SK-N-DZ (cell line): ENCODE data around the gene COL12A1.

Experiments
- DNase-seq: peaks from one replicate; pipeline ENCODE4 v3.0.0-alpha.2; 2015; ENCODE audit warnings: low spot score

The COL12A1 gene

DNA sequence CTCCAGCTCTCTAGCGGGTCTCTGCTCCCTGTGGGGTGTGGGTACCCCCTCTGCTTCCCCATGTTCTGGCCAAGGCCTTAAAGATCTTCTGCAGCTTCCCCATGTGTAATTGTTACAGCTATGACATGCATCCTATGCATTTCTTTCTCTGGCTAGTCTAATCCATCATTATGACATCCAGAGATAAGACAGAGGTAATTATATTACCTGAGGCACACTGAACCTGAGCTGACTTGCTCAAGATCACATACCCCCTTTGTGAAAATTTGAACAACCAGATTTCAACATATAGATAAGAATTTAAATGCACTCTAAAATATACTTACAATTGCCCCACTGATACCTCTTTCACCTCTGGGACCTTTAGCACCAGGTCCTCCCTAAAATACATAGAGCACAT is 102.4 kb downstream of the COL12A1 start:
- peak; percentile 95 for DNase-seq

DNA sequence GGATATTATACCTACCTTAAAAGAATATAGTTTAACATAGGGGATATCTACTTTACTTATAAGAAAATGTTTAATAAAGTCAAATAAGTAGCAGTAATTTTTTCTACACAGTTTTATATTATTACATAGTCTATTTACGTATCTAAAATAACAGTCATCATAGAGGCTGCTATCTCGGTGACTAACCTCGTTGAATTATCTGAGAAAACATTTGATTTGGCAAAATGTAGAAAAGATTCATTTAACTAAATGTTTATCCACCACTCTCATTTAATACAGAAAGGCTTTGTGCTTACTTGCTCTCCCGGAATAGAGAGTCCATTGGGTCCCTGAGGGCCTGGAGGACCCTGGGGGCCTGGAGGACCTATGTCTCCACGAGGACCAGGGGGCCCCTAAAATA is 103.6 kb downstream of the COL12A1 start:
- no peak for DNase-seq

DNA sequence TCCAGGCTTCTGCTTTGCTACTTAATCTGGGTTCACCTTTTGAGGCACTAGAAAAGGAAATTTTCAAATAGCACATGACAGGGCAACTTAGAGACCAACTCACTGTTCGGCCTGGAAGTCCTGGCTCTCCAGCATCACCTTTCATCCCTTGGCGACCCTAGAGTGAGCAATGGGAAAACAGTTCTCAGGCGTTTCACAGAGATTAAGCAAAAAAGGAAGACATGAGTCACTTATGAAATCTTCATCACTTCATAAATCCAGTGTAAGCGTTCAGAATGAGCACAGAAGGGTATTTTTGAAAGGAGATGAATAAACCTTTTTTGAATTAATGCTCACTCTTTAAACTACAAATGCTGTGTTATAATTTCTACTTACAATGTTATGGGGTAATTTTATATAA is 104.0 kb downstream of the COL12A1 start:
- DNase-seq, result no peak

DNA sequence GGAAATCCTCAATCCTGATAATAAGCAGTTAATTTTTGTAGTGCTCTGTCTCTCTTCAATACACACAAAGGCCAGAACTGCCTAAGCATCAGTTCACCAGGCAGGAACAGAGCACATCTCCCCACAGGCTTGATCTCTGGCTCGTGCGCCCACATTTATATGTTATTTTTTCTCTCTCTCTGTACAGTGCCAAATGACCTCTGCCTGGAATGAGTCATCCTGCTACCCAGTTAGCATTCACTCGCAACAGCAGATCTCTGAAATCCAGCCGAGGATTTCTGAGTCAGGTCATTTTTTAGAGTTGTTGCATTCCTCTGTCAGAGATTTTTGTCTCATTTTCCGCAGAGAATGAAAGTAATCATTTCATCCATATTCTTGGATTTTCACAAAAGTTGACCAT is 107.1 kb downstream of the COL12A1 start:
- DNase-seq, result no peak

DNA sequence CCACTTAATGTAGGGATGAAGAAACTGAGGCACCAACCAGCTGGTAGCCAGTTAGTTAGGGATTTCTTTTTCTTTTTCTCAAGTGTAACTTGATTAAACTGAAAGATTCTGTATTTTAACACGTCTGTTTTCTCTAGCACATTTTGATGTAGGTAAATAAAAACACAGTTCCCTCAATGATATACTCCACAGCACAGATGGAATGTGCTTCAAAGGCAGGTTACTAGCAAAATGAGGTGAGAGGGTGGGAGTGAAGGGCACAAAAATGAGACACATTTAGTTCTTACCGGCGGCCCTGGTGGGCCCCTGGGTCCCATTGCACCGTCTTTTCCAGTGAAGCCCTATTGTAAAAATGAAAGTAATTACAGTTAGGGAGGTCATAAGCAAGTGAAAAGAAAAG is 108.9 kb downstream of the COL12A1 start:
- DNase-seq, result no peak

DNA sequence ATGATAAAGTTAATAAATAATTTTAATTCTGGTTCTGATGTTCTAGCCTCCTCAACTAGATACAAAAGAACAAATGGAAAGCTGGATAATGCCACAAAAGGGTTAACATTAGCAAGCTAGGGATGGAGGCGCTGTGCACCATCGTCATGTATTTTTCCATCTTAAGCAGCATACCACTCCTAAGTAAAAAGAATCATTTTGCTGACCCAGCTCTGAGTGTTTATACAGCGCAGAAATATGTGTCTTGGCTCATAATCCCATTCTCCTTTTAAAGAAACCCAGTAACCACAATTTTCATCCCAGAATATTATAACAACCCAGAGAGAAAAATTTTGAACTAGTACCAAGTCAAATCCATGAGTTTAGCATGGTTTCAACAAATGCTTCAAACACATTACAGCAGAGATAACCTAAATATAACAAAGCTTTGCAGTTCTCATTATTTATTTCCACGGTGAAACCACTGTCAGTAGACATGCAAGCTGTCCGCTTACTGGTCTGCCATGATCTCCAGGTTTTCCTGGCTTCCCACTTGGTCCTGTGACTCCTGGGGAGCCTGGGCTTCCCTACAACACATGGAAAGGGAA is 111.1 kb downstream of the COL12A1 start:
- no peak for DNase-seq

DNA sequence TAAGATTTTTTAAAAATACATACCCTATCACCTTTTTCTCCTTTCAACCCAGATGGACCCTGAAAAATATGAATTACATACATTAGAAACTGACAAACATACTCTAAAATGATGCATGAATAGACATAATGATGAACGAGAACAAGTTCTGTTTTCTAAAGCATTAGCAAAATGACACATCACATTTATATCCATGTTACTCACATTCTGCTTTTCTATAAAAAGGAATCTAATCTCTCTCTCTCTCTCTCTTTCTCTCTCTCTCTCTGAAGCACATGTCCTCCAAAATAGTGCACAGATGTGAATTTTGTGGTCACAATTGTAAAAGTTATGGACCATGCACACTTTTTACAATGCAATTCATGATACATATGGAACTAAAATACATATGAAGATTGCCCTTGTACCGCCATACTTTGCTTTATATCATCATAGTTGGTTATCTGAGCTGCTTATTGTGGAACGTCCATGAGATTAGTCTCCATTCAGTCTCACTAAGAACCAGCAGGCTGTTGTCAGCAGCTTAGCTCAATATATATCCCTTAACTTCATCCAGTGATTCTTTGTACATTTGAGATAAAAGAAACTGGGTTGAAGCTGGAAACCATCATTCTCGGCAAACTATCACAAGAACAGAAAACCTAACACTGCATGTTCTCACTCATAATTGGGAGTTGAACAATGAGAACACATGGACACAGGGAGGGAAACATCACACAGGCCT is 114.2 kb downstream of the COL12A1 start:
- no peak for DNase-seq

DNA sequence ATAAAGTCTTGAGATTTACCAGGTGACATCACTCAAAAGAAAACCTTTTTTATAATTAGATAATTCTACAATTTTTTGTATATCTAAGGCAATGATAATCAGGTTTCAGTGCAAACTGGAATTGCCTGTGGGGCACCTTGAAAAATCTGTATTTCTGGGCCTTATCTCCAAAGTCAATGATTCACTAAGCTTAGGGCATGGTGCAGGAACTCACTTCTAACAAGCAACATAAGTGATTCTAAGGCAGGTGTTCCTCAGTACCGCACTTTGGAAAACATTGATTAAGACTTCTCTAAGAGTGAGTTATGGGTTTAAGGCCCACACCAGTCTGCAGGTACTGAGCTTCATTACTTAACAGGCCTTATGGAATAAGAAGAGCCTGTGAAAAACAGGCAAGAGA is 115.3 kb downstream of the COL12A1 start:
- no peak for DNase-seq

DNA sequence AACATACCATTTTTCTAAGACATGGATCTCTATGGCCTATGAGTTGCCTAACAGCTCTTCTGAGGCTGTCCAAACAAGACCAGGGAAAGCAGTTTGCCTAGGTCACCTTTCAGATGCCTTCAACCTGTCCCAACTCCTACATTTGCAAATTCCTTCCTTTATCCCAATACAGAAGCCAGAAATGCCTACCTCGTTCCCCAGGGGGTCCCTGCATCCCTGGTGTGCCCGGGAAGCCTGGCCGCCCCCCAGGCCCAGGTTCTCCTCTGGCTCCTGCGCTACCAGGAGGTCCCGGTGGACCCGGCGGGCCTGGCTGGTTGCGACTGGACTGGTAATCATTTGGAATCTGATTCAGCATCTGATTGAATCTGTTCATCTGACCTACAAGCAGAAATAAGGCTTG is 115.9 kb downstream of the COL12A1 start:
- DNase-seq, result no peak

DNA sequence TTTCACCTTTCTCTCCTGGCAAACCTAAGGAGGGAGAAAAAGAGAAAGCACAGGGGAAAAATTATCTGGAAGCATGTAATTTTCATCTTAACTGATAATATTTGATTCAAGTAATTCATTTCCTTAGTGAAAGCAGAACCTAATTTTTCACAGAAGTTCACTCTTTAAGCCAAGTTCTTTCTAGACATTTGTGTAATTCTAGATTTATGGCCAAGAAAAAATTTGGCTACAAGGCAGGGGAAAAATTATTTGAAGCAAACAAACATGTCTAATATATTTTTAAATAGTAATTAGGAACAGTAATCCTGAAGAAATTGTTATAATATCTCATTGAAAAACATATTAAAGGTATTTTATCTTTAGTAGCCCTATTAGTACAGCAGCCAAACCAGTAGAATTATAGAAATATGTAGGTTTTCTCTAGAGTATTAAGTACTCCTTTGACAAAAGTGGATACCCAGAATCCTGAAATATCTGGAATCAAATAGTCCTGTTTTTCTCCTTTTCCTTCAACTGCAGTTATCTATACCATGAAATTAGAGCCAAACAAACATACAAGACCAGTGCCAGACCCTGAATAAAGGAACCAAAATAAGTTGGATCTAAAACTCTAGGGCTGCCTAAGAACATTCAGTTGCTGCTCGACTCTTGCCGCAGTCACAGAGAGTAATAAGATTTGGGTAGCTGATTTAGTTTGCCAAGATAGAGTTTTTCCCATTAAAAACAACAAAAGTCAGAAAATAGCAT is 116.5 kb downstream of the COL12A1 start:
- DNase-seq, result no peak

DNA sequence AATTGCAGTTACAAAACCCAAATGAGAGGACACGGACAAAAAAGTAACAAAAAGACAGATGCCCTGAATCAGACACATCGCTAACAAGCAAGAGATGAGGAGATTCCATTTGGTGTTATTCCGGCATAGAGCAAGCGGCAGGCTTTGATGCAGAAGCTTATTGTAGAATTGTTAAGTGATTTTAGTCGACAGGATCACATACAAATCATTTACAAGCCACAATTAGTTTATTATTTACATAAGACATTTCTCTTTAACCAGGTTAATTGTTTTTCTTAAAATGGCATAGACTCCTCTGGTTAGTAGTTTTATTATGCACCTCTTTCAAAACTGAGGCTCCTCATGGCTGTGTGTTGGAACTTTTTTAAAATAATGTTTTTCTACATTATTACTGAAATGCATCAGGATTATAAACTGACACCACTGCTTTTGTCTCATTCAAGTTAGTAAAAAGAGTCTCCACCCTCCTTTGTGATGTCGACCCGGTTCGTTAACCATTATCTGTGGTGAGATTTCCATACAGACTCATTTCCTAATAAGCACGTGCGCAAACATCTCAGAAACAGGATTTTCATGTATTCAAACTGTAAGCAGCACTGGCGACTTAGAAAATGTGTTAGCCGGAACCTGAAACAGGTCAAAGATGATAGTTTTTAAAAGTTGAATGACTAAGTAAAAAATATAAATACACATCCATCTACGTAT is 119.8 kb downstream of the COL12A1 start:
- DNase-seq, result no peak

DNA sequence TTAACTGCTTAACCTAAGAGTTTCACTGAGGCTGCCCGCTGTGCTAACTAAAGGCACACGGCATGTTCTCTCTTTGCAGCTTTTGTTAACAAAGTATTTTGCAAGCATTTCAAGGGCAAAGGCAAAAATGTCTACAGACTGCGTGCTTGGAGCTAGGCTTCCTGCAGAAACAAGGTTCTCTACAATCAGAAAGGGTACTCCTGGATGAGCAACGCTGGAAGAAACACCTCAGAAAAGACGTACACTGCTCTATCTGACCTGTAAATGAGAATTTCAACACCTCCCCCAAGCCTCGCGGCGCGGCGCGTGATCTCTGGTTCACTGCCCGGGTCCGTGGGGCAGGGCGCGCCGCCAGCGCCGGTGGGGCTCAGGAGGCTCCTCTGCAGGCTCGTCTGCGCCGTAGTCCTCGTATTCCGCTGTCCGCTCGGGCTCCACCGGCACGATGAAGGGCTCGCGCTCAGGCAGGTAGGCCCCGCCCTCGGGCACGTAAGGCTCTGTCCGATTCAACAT is 120.9 kb downstream of the COL12A1 start:
- no peak for DNase-seq

DNA sequence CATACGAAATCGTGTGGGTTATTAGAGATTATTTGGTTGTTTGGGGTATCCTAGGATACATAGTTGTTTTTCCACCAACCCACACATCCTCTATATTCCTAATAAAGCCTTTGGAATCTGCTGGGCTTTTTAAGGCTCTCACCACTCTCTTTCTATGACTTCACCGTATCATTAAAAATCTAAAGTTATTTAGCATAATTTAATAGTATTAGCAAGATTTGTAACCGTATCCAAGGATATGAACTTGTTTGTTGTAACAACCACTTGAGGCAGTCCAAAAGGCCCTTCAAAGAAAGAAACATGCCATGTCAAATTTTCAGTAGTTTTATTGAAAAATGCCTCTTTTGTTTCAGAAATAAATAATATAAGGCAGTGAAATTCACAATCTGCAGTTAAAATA is 121.8 kb downstream of the COL12A1 start:
- no peak for DNase-seq

DNA sequence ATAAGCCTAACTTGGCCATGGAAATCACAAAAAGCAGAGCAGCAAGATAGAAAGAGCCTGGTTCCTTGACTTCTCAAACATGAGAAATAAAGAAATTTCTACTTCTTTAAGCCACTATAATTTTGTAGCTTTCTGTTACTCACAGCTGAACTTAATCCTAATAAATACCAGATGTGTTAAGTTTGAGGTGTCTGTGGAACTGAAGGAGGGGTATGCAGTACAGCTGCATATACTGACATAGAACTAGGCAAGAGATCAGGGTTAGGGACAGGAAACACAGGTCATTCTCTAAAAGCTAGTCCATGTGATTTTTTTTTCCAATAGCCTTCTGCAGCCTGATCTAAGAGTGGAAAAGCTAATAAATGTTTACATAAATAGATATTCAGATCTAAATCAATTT is 123.9 kb downstream of the COL12A1 start:
- no peak for DNase-seq

DNA sequence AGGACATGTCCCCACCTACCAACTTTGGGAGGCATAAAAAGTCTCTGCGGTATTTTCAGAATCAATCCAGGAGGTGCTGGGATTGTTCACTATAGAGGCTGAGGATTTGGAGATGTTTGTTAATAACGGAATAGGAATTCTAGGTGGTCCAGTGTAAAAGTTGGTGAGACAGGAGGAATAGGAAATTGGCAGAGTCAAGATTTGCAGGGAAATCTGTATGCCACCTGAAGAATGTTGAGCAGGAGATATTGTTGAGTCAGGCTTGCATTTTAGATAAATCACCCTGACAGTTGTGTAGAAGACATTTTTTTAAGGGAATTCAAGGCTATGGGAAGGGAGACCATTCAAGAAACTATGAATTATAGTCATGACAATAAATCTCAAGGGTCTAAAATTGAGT is 124.8 kb downstream of the COL12A1 start:
- DNase-seq, result no peak

DNA sequence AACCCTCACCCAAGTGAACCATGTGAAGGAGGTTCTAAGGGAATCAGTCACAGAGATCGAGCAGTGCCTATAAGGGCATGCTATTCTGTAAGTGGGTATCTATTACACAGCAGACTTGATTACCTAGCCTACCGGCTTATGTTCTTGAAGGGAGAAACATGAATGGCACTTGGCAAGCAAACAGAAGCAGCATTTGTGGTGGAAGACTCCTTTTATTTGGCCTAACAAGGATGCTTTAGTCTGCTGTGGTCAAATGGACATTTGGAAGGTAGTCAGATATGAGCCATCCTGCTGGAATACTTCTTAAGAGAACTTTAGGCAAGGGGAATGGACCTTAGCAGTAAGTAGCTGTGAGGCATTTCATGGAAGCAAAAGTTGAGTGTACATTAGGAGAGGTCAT is 126.3 kb downstream of the COL12A1 start:
- no peak for DNase-seq

DNA sequence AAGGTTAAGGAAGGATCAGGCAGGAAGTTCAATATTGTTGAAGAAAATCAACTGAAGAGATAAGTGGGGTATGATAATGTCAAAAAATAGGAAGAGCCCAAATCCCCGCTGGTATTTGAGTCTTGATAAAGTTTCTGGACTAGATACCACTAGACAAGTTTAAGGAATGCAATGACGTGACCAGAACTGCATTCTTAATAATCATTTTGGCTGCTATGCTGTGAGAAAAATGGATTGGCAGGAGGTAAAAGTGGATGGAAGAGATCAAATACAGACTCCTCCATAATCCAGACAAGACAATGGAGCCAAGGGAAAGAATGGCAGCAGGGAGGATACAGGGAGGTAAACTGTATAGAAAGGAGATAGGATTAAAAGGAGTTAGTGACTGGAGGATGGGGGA is 128.2 kb downstream of the COL12A1 start:
- no peak for DNase-seq

DNA sequence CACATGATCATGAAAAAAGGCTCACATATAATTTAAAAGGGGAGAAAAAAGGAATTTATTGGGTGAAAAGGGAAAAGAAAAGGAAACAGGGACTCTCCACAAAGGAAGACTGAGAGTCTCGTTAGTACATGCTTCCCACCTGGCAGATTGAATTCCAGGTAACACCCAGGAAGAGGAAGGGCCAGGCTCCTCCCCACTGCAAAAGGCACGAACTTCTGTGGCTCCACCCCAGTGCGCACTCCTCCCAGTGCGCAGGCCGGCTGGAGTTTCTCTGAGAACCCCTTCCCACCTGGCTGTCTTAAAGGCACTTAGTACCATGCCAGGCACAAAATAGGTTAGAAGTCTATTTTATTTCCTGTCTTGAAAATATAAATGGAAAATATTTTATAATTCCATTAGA is 129.8 kb downstream of the COL12A1 start:
- no peak for DNase-seq

DNA sequence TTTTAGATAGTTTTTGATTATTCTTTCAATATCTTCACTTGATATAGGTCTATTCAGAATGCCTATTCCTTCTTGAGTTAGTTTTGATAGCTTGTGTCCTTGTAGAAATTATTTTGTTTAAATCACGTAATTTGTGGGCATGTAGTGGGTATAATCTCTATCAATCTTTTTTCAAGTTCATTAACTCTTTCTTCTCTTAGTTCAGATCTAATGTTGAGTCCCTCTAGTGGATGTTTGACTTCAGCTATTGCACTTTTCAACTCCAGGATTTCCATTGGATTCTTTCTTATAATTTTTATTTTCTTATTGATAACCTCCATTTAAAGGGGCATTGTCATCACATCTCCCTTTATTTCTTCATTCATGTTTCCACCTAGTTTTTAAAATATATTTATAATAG is 135.6 kb downstream of the COL12A1 start:
- no peak for DNase-seq

DNA sequence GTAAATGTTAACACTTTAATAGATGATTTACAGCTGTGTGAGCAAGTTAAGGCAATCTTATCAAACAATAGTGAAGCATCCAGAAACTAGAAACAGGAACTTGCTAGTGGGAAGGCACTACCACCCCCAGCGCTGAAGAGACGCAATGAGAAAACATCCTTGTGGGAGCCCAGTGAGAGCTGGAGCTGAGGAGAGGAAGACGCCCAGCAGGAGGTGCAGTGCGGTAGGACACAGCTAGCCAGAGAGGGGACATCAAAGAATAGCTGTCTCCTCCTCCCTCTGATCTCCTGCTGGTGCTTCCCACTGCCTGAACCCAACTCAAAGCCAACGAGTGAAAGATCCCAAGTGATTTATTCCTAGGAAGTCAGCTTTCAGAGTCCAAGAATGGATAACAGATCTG is 140.3 kb downstream of the COL12A1 start:
- DNase-seq, result peak; percentile 13

DNA sequence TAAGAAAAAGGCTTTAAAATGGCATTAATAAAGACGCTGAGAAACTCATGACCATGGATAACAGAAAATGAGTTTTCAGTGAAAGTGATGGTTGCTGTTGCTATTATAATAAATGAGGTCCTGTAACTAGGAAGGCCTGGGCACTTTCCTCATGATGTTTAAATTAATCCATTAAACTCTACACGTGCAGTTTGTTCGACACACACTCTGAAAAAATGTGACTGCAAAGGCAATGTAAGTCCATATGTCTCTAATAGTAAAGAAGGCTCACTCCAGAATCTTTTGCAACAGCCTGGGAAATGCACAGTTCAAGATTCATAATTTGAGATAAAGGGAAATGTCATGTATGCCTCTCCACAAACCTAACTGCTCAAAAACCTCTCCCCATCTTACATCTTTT is 153.4 kb downstream of the COL12A1 start:
- no peak for DNase-seq

DNA sequence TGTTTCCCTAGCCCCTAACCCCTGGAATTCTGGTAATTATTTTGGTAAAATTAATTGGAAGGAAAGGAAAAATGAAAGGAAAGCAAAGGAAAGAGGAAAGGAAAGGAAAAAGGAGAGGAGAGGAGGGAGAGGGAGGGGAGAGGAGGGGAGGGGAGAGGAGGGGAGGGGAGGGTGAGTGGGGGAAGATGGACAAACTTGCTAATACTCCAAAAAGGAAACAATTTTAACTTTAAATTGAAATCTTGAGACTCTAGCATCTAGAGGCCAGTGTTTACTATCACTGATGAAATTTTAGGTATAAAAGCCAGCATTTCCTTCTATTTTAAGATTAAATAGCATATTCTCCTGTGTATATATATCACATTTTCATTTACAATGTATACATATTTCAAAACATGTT is 156.5 kb downstream of the COL12A1 start:
- no peak for DNase-seq
